HG02970 (cell line): ENCODE data around the gene SDC1.
"Not testable (repeated sequence)": the region's sequence is repeated elsewhere in the genome, so short reads cannot be mapped to it uniquely, and the experiment has no call there.

Experiments
- ATAC-seq: cut with Tn5 transposase; IDR thresholded peaks from one replicate; pipeline ENCODE4 v1.9.1; 2021; ENCODE audit warnings: mild to moderate bottlenecking, moderate library complexity, moderate number of reproducible peaks; ENCODE audit not compliant: unreplicated experiment, low FRiP score

SDC1 gene, protein sequence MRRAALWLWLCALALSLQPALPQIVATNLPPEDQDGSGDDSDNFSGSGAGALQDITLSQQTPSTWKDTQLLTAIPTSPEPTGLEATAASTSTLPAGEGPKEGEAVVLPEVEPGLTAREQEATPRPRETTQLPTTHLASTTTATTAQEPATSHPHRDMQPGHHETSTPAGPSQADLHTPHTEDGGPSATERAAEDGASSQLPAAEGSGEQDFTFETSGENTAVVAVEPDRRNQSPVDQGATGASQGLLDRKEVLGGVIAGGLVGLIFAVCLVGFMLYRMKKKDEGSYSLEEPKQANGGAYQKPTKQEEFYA

DNA sequence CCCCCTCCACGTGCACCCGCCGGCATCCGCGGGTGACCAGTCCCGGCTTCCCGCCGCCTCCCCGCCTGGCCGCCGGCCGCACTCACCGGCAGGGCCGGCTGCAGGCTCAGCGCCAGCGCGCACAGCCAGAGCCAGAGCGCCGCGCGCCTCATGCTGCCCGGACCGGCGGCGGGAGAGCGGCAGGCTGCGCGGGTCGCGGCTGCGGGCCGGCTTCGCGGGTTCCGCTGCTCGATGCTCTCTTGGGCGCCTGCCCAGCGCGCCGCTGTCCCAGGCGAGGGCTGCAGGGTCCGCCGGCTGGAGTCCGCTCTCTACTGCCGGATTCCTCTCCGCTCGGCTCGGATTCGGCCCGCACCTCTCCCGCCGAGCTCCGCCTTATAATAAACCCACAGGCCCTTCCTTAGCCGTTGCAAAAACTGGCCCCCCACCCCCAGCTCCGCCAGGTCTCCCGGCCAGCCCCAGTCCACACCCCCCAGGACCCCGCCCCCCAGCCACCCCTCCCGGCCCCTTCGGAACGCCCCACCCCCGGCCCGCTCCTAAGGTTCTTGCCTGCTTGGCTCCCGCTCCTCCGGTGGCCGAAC, at the start of gene SDC1:
Gene SDC1 (minus strand): TSS at position 415 of the 578 bp plus-strand sequence. CDS start 263 bp downstream, at position 152.
- ATAC-seq, result no peak

DNA sequence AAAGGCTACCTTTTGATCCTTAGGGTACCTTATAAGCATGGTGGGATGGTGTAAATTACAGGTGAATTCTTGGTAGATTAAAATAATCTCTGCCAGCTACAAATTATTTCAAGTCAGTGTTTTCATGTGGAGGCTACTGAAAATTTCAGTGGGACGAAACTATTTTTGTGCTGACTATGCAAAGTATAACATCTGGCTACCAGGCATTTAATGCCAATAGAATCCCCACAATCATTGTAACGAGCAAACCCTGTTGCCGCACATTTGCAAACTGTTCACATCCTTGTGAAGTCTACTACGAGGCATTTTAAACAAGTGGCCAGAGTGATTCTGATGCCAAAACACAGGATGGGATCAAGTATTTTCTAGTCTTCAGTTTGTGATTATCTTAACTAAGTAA, 48.1 kb upstream of the SDC1 start:
- ATAC-seq, result no peak

DNA sequence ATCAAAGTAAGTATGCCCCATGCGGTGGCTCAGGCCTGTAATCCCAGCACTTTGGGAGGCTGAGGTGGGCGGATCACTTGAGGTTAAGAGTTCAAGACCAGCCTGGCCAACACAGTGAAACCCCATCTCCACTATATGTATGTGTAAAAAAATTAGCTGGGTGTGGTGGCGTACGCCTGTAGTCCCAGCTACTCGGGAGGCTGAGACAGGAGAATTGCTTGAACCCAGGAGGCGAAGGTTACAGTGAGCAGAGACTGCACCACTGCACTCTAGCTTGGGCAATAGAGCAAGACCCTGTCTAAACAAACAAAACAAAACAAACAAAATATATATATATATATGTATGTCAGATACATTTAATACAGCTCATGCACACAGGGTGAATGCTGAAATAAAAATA, 43.4 kb upstream of the SDC1 start:
- ATAC-seq, result not testable (repeated sequence)

DNA sequence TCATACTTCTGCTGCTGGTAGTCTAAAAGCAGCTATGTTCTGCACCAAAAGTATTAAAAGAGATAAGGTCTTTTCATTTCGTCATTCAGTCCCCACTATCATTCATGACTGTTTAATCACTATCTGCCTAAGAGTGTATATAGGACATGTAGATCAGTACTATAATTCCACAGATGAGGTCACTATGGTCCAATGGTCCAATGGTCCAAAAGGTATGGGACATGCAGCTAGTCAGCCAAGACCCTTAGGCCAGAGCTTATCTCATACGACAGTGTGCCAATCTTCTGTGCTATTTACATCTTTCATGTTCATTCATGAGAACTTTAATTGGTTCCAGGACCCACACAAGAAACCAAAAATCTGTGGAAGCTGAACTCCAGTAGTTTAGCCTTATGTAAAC, 42.6 kb upstream of the SDC1 start:
- no peak for ATAC-seq

DNA sequence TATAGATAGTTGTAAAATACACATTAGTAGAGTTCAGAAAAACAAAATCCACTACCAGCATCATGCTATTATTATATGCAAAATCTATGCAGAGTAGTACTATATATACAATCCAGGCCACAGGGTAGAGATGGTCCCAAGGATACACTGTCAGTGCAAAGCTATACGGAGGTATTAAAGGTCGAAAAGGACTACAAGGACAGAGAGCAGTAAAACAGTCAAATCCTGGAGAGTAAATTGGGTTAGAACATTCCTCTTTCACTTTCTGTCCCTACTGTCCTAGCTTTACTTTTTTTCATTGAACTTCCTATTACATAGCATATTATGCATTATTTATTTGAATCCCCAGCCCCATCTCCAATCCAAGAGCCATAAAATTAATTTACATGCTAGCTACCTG, 39.7 kb upstream of the SDC1 start:
- ATAC-seq, result no peak

DNA sequence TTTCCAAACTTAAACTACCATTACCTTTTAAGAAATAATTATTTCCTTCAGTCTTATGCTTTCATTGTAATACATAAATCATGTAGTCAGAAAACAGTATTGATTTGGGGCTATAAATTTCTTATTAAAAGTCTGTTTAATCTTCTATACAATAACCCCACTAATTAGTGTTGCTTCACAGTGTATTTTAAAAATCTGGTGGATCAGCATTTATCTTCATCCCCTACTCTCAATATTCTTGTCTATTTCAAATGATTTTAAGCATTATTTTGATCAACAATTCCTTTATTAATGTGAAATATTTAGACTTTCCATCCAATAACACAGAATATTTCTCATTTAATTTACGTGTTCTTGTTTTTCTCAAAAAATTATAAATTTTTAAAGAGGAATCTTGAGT, 32.5 kb upstream of the SDC1 start:
- no peak for ATAC-seq

DNA sequence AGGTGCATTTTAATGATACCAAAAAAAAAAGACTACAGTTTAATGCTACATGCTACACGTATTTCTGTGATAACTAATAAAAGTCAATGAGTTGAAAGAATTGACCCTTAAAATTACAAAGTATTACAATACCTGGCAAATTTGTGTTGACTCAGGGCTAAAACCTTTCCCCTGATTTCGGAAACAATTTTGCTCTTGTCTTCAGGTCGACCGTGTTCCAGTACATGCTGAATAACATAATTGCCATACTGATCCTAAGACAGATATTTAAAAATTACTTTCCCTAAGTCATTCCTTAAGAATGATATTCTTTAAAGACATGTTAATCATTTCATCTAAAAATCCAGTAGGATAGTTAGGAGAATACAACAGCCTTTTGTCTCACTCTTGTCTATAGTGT, 29.8 kb upstream of the SDC1 start:
- ATAC-seq, result no peak

DNA sequence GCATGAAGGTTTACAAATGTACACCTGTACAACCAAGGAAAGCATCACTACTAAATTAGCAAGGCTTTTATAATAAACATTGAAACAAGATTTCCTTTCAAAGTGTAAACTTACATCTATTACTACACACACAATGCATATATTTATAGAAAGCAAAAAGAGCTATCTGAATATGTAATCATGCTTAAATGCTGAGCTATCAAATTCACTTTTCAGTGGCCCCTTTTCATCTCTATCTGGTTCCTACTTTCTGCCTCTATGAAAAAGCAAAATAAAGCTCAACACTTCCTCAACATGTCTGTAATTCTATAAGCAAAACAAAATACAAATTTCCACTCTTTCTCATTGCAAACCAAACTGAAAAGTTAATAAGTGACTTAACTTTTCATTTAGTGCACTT, 25.5 kb upstream of the SDC1 start:
- no peak for ATAC-seq

DNA sequence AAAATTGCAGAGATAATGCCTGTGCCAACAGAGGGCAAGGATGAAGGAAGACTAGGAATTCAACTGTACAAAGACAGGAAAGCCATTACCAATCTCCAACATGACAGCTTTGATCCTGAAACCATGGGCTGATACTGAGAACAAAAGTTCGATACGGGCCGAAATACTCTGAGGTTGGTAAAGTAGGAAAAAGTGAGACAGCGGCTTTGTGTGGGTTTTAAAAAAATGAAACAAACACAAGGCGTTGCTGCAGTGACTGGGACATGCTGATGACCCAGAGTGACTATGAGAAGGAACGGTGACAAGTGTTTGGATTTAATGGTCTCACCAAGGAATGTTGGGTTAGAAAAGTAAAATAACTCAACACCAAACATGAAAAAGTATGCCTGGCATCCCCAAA, 24.2 kb upstream of the SDC1 start:
- ATAC-seq, result no peak

DNA sequence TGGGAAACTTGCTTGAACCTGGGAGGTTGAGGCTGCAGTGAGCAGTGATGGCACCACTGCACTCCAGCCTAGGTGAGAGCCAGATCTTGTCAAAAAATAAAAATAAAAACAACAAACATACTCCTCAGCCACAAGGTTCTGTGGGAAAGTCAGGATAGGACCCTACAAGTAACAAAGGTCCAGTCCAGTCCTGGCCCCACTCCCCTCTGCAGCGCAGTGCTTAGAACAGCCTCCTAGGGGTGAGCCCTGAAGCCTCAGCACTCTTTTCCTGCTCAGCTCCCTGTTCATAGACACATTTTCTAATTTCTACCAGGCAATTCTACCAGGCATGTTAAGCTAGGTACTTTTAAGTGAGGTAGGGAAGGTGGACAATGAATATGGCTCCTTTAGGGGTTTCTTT, 22.2 kb upstream of the SDC1 start:
- no peak for ATAC-seq

DNA sequence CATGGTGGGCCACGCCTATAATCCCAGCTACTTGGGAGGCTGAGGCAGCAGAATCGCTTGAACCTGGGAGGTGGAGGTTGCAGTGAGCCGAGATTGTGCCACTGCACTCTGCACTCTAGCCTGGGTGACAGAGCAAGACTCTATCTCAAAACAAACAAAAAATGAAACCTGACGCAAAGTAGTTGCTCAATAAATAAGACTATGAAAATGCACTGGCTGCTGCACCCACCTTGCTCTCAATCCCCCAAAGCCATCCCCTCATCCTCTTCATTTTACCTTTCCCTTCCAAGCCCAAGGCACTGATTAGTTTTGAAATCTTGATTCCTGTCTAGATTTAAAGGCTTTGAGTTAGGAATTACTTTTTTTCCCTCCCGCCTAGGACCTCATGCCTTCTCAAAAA, 18.7 kb upstream of the SDC1 start:
- ATAC-seq, result not testable (repeated sequence)

DNA sequence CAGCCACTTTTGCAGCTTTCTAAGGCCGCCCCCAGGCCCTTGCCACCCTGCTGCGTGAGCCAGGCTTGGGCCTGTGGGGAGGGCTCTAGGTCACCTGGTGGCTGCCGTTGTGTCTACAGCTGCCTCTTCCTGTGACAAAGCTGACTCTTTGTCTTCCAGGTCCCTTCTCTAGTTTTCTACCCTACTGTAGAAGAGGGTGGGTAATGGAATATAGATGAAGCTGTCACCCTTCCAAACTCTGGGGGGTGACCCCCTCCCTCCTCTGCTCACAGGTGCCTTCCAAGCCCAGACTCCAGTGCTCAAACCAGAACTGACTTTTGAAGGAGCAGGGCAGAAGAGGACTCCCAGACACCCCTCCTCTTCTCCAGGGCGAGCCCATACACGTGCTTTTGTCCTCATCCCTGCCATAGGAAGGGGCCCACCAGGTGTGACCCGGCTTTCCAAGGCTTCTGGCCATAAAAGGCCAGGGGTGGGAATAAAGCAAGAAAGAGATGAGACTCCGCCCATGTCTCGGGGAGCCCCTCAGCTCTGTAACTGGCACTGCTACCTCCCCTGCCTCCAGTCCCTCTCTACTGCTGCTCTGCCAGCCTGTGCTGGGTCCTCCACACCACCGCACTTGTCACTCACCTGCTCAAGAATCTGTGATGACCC, 17.9 kb upstream of the SDC1 start:
- ATAC-seq, result no peak

DNA sequence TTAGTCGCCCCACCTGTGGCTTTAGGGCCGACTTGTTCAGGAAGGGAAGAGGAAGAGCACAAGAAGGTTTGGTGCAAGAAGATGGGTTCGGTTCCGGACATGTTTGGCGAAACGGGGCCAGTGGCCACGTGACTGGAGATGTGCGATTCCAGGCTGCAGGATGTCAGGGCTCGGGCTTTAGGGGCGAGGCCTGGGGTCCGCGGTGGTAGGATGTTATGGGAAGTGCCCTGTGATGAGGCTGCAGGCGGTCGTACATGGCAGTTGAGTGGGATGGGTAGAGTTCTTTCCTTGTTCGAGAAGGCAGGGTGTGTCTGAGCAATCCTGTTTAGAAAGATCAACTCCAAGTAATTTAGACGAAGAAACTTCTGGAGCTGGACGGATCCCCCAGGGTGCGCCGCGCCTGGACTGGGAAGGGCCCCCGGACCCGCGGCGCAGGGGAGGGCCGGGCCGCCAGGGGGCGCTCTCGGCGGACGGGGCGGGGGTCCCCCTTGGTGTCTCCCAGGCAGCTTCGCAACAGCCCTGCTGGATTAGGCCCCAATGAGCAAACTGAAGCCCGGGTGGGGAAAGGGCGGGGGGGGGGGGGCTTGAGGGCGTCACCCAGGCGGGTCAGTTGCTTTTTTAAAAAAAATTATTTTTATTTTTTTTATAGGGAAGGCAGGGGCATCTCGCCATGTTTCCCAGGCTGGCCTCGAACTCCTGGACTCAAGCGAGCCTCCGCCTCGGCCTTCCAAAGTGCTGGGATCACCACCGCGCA, 17.2 kb upstream of the SDC1 start:
- no peak for ATAC-seq

DNA sequence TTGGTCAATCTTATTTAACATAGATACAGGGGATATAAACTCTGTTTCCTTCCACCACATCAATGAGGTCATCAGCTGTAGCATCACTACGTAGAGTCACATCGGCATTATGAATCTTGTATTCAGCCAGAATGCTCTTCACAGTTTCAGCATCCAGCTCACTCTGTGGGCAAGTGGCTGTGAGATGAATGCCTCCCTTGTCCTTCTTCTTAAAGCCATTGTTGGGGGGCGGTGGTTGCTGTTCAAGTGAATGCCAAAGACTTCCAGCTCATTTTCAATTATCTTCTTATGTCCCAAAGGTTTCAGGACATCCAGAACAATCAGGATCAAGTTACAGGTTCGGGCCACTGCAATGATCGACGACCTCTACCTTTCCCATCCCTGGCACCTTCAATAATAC, 15.4 kb upstream of the SDC1 start:
- not testable (repeated sequence) for ATAC-seq

DNA sequence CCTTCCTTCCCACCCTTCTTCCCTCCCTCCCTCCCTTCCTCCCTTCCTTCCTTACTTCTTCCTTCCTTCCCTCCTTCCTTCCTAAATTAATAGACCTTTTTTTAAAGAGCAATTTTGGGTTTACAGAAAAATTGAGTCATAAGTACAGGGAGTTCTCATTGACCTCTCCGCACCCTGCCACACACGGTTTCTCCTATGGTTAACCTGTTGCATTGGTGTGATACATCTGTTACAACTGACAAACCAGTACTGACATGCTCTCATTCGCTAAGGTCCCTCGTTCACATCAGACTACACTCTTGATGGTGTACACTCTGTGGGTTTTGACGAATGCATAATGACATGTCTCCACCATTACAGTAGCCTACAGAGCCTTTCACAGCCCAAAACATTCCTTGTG, 11.6 kb upstream of the SDC1 start:
- no peak for ATAC-seq

DNA sequence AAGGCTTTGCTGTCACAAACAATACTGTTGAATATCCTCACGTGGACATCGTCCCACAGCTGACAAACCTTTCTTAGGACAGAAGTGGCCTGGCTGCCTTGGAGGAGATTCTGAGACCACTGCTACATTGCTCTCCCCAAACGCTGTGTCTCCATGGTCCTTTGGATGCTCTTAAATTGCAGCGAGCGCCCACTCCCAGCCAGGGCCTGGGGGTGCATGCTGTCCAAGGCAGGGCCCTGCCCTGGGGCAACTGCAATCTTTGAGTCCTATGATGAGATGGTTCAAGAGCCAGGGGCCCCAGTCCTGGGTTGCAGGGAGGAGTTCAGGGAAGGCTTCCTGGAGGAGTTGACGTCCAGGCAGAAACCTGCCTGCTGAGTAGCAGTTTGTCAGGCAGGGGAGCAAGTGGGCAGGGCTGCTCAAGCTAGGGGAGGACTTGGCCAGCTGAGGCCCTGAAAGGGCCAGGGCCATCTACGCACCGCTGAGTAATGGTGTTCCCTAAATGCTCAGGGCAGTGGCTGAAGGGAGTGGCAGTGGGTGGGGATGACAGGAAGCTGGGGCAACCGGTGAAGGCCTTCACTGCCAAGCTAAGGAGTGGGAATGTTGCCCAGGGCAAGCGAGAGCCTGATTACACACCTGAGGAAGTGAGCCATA, 10.8 kb upstream of the SDC1 start:
- no peak for ATAC-seq

DNA sequence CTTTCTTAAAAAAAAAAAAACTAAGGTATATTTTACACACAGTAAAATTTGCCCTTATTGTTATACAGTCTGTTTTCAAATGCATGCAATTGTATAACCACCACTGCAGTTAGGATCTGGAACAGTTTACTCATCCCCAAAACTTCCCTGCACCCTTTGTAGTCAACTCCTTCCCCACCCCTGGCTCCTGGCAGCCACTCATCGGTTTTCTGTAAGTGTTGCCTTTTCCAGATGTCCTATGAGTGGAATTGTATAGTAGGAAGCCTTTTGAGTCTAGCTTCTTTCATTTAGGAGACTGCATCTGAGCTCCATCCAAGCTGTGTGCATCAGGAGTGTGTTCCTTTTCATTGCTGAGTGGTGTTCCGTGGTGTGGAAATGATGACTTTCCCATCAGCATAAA, 9.7 kb upstream of the SDC1 start:
- ATAC-seq, result not testable (repeated sequence)

DNA sequence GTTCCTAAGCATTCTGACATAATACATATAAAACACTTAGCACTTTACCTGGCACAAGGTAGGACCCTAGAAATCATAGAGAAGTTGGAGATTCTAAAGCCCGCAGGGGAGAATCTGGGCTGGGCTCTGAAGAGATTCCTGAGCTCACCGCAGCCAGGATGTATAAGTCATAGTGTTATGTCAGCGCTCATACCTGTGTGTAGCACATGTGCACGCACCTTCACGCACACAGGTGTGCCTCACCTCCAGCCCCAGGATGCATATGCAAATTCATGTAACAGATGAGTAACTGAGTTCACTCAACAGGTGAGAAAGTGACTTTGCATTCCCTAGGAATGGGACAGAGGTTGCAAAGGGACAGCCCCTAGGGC, 7.9 kb upstream of the SDC1 start:
- no peak for ATAC-seq

DNA sequence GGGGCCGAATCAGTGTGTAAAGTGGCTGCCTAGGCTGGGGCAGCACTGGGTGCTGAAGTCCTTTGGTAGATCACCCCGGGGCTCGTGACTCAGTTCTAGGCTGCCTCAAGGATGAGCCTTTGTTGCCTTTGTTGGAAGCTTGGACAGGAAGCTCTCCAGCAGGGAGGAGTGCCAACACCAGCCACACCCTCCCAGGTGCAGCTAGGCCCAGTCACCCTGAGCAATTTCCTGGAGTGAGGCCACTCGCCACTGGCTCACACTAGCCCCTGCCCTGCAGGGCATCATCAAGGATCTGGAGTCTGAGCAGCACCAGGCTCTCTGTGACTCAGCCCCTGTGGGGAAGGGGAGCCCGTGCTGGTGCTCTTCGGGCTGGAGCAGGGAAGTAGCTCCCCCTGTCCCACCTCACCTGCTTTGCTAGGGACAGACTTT, 6.7 kb upstream of the SDC1 start:
- ATAC-seq, result no peak

DNA sequence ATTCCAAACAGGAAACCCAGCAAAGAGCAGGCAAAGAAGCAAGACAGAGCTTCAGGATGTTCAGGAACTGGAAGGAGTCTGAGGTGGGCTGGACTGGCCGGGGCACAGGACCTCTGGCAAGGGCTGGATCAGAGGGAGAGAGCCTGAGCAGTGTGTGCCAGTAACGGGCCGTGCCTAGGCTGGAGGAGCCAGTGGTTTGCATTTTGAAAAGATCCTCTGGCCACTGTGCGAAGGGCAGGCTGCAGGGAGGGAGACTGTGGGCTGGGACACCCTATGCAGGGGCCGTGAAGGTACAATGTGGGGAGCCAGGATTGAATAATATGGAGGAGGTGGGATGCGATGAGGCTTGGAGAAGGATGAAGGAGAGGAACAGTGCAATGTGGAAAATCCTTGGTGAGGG, 6.2 kb upstream of the SDC1 start:
- no peak for ATAC-seq

DNA sequence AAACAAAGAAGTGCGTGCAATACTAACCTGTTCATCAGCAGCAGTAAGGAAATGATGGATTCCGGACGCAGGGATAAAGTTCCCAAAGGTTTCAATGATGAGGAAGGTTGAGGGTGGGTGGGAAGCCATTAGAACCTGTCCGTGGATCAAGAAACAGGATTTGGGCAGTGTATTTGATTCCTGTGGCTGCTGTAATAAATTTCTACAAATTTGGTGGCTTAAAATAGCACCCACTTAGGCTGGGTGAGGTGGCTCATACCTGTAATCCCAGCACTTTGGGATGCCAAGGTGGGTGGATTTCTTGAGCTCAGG, 5.1 kb upstream of the SDC1 start:
- ATAC-seq, result no peak
